Ectodermal cell (in vitro differentiated cells): ENCODE results near the gene OR2K2.
"Not testable (repeated sequence)": the region's sequence is repeated elsewhere in the genome, so short reads cannot be mapped to it uniquely, and the experiment has no call there.

Source experiments
- H3K27ac ChIP-seq: 2 replicates; pipeline ENCODE4 v1.7.0; 2013; ENCODE audit warnings: mild to moderate bottlenecking, low read depth, low read length; ENCODE audit not compliant: insufficient read depth, poor library complexity, severe bottlenecking
- H3K27me3 ChIP-seq: 2 replicates; pipeline ENCODE4 v1.7.0; 2013; ENCODE audit warnings: mild to moderate bottlenecking, low read length; ENCODE audit not compliant: insufficient read depth, control insufficient read depth, poor library complexity, severe bottlenecking
- H3K36me3 ChIP-seq: one replicate; pipeline ENCODE4 v1.7.0; 2013; ENCODE audit warnings: low read length; ENCODE audit not compliant: control insufficient read depth, insufficient read depth
- H3K4me1 ChIP-seq: one replicate; pipeline ENCODE4 v1.7.0; 2013; ENCODE audit warnings: low read length; ENCODE audit not compliant: control insufficient read depth, insufficient read depth
- H3K4me3 ChIP-seq: 2 replicates; pipeline ENCODE4 v1.7.0; 2013; ENCODE audit warnings: low read depth, low read length, control low read depth; ENCODE audit not compliant: insufficient read depth
- H3K9me3 ChIP-seq: 2 replicates; pipeline ENCODE4 v1.7.0; 2013; ENCODE audit warnings: mild to moderate bottlenecking, low read length, moderate library complexity; ENCODE audit not compliant: control insufficient read depth
- WGBS, 2 experiments: methylation state at CpG; one replicate each; pipeline ENCODE4 v1.1.7; 2013; ENCODE audit warnings: missing lambda C conversion rate in 2 of 2; 5-methylcytosine and 5-hydroxymethylcytosine counted together

Gene OR2K2

DNA sequence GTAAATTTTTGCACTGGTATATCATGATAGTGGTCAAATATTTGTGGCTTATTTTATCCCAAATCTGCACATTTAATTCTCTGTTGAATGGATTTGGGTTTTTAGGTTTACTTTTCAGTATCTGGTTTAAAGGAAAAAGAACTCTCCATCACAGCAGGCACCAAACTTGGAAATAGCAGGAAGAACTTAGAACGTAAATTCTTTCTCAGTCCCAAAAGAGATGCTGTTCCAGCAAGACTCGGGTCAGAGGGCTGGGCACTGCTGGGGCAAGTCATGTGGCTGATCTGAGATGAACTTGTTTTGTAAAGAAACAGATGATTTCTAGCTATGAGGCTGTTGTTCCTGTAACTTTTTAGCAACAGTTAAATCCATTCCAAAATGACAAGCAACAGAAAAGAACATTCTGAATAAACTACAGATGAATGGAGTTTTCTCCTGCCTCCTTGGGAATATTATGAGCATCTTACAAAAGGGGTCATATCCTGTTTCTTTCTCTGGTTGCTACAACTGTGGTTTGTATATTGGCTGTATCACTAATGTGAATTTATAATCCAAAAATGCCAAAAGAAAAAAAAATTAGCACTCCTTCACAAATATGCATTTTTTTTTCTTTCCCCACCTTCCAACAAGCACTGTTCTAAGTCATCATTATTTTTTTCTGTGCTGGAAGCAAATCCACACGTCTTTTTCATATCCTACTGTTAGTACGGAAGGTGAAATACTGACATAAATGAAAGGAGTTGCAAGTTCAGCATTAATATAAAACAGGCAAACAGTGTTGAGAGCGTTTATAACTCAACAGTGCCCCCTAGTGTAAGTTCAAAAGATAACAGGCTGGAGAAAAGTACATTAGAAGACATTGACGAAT is 31.1 kb downstream of the OR2K2 start:
- Histone ChIP-seq H3K27me3 (no peaks in the 10 kb centered on the region), H3K9me3 (no peaks in the 10 kb centered on the region), H3K27ac (no peak overlapping the region), H3K4me1 (no peaks in the 10 kb centered on the region), H3K4me3 (no peak overlapping the region), H3K36me3 (no peaks in the 10 kb centered on the region)
- WGBS, 2 experiments = 23 to 31% methylated on average over 3 to 6 of the region's 6 CpGs

DNA sequence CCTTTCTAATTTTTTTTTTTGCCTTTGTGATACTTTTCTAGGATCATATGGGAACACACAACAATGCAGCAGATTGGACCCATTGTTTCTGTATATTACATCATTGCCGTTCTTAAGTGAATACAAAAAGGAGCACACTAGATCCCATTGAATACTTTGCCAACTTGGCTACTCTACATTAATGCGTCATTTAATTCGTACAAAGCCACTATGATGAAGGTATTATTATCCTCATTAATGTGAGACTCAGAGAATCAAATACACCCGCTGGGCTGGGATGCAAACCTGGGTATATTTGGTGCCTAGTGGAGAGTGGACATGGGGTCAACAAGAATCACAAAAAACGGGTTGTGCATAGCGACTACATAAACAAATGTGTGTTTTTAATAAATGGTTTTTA is 31.9 kb downstream of the OR2K2 start:
- Histone ChIP-seq H3K4me1 (no peaks in the 10 kb centered on the region), H3K9me3 (no peaks in the 10 kb centered on the region), H3K27ac (no peak overlapping the region), H3K4me3 (no peak overlapping the region), H3K36me3 (no peaks in the 10 kb centered on the region), H3K27me3 (no peaks in the 10 kb centered on the region)
- WGBS, 2 experiments = 95 to 98% methylated on average over 6 of the region's 6 CpGs

DNA sequence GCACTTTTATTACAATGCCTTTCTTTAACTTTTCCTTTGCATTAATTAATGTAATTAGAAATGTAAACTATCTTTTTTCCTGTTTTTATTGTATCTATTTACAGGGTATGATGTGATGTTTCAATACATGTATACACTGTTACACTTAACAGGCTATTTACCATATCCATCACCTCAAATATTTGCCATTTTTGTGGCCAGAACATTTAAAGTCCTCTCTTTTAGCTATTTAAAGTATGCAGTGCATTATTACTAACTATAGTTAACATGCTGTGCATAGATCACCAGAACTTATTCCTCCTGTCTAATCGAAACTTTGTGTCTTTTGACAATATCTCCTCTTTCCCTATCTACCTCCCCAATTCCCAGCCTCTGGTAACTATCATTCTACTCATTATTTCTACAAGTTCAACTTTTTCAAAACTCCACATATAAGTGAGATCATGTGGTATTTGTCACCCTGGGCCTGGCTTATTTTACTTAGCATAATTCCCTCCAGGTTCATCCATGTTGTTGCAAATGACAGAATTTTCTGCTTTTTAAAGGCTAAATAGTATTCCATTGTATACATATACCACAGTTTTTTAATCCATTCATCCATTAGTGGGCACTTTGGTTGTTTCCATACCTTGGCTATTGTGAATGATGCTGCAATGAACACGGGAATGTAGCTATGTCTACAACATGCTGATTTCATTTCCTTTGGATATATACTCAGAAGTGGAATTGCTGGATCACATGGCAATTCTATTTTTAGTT is 32.8 kb downstream of the OR2K2 start:
- Histone ChIP-seq H3K36me3 (no peaks in the 10 kb centered on the region), H3K27ac (no peak overlapping the region), H3K9me3 (no peaks in the 10 kb centered on the region), H3K4me1 (no peaks in the 10 kb centered on the region), H3K4me3 (no peak overlapping the region), H3K27me3 (no peaks in the 10 kb centered on the region)
- 93 to 100% methylated on average over 2 of the region's 2 CpGs for WGBS, 2 experiments

DNA sequence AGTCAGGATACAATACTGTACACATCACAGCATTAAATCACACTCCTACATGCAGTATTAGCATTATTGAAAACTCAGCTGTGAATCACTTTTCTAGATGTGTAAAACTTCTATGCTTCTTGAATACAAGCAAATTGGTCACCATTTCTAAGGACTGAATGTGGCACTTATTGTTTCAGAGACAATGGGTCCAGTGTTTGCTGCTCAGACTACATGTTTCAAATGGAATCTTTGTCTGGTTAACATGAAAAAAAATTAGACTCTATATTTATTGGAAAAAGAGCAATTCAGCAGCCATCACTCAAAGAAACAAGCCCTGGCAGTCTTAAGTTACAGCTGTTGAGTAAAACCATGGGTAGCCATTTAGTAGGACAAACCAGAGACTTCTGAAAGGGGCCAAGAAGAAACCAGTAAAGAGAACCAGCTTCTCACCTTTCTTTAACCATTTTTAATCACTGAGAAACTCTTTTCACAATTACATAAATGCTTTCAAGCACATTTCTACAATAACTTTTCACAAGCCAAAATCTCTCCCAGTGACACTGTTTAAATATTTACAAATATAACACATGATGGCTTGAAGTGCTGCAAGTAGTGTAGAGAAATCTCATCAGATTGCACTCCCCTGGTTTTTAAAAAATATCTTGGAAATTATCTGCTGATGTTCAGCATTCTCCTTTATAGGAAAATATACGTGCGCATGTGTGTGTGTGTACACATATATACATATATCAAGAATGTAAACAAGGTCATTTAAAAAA is 35.2 kb downstream of the OR2K2 start:
- H3K27ac ChIP-seq = no peak overlapping the region
- no peaks in the 10 kb centered on the region for H3K9me3 ChIP-seq
- 100% methylated on average over 2 of the region's 2 CpGs; no CpG with 5 or more reads in 1 of the 2 experiments for WGBS, 2 experiments

GRCh38 chr9:111287127-111287526 is 42.9 kb downstream of the OR2K2 start:
- WGBS, 2 experiments = 87 to 88% methylated on average over 2 of the region's 2 CpGs
- no peak overlapping the region for H3K27ac ChIP-seq
- H3K4me1 ChIP-seq = no peaks in the 10 kb centered on the region
- H3K4me3 ChIP-seq = no peak overlapping the region
- H3K36me3 ChIP-seq = no peaks in the 10 kb centered on the region
- no peaks in the 10 kb centered on the region for H3K27me3 ChIP-seq
- H3K9me3 ChIP-seq = no peaks in the 10 kb centered on the region

More for the DNA sequence above, 35.2 kb downstream of the OR2K2 start:
- Histone ChIP-seq H3K4me3 (no peak overlapping the region), H3K36me3 (no peaks in the 10 kb centered on the region), H3K27me3 (no peaks in the 10 kb centered on the region), H3K4me1 (no peaks in the 10 kb centered on the region)

- Histone ChIP-seq H3K27me3 (no peaks in the 10 kb centered on the region), H3K4me3 (no peak overlapping the region), H3K4me1 (no peaks in the 10 kb centered on the region), H3K36me3 (no peaks in the 10 kb centered on the region), H3K9me3 (no peaks in the 10 kb centered on the region), H3K27ac (no peak overlapping the region)
- 90 to 93% methylated on average over 3 to 4 of the region's 4 CpGs for WGBS, 2 experiments
Observed at GRCh38 chr9:111284703-111285102, 45.3 kb downstream of the OR2K2 start.

DNA sequence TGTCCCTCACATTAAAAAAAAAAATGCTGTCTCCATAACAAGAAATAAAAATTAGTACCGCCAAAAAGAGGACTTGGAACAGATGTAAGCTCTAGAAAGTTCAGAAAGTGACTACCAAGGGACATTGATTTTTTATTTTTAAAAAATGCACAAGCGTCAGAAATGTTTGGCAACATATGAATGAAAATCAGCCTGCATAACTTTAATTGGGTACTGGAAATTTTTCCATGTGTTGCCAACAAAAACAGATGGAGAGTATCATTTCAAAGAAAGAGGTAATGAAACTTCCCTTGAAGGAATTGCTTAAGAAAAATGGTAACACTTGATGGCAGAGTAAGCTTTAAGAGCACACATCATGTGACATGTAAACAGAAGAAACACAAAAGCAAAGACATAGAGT is 47.2 kb downstream of the OR2K2 start:
- Histone ChIP-seq H3K27ac (no peak overlapping the region), H3K9me3 (no peaks in the 10 kb centered on the region)
- 92 to 97% methylated on average over 2 of the region's 2 CpGs for WGBS, 2 experiments

DNA sequence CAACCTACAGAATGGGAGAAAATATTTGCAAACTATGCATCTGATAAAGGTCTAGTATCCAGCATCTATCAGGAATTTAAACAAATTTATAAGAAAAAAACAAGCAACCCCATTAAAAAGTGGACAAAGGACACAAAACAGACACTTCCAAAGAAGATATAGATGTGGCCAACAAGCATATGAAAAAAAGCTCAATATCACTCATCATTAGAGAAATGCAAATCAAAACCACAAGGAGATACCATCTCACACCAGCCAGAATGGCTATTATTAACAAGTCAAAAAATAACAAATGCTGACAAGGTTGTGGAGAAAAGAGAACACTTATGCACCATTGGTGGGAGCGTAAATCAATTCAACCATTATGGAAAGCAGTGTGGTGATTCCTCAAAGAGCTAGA is 49.2 kb downstream of the OR2K2 start:
- H3K4me1 ChIP-seq = peaks cover 12% of the 10 kb centered on the region
- H3K27me3 ChIP-seq, H3K27ac ChIP-seq, H3K9me3 ChIP-seq, H3K4me3 ChIP-seq, H3K36me3 ChIP-seq: not testable (repeated sequence)
- WGBS, 2 experiments = 100% methylated on average over 1 of the region's 1 CpG

More for the DNA sequence above, 47.2 kb downstream of the OR2K2 start:
- Histone ChIP-seq H3K4me1 (no peaks in the 10 kb centered on the region), H3K4me3 (no peak overlapping the region), H3K27me3 (no peaks in the 10 kb centered on the region), H3K36me3 (no peaks in the 10 kb centered on the region)
